GM21367 (cell line): ENCODE measurements around the gene FREM2.

ENCODE experiments used
- ATAC-seq: cut with Tn5 transposase; IDR thresholded peaks from one replicate; pipeline ENCODE4 v1.9.1; 2021; ENCODE audit not compliant: unreplicated experiment

FREM2 gene

DNA sequence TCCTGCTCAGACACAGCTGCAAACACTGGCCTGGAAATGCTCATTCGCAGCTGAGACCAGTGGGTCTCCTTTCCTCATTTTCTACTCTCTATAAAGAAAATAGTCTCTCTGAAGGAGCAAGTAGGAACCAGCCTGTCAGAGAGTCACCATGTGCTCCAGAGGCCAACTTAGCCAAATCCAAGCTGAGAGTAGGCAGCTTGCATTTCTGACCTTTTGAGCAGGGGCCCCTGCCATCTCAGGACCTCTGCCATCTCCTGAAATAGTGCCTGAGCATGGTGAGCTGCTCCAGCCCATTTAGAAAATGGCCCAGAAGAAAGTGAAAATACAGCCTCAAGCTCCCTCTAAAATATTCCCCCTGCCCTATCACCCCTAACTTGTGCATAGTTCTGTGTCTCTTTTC lies 208.2 kb downstream of the FREM2 start:
- no peak for ATAC-seq

DNA sequence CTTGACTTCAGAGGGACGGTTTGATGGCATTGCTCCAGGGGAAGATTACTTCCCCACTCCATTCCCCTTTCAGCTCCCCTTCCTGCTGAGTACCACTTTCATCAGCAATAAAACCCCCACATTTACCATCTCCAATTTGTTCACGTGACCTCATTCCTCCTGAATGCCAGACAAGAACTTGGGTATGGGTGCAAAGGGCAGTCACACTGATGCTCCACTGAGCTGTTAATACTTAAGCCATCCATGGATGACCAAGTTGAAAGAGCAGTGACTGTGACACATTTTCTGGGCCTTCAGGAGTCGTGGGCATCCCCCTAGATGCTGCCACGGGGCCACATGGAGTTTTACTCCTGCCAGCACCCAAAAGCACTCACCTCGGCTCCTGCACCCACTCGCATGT lies 210.6 kb downstream of the FREM2 start:
- no peak for ATAC-seq

DNA sequence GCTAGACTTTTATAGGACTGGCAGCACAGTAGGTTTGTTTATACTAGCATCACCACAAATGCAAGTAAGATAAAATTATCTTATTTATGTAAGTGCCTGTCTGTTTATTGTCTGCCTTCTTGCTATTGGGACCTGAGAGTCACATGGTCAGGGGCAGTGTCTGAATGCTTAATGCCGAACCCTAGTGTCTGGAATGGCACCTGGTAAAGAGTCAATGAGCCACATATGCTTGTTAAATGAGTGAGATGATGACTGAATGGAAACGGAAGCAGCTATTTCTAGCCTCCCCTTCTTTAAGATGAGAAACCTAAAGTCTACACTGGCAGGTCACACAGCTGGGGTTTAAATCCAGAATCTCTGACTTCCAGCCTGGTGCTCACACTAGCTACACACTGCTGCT lies 211.6 kb downstream of the FREM2 start:
- ATAC-seq: no peak

DNA sequence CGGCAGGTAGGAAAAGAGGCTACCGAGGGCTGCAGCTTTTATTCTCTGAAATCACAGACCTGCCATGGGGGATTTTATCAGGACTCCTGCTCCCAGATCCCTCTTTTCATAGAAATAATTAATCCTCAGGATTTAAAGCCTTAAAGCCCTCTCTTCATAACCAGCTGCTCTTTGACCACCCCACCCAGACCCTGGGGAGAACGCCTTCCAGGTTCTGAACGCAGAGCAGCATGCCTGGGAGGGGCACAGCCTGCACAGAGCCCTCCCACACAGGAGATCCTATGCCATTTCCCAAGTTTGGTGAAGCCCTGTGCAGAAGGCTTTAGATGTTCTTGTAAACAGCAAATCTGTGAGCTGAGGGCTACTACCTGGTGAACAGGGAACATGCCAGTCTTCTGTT lies 212.7 kb downstream of the FREM2 start:
- no peak for ATAC-seq

DNA sequence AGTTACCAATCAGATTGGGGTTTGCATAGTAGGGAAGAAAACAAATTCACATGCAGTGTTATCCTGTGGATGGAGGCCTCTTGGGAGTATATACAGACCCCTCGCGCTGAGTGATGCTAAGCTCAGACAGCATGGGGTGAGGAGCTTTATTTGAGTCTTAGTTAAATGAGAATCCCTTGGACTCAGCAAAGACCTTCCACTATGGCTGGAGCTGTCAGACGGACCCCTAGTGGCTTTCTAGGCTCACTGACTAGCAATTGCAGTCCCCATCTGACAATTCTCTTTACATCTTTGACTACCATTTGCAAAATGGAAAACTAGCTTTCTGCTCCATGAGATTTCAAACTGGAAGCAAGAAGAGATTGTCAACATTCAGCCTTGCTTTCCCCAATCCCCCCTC lies 213.3 kb downstream of the FREM2 start:
- no peak for ATAC-seq

DNA sequence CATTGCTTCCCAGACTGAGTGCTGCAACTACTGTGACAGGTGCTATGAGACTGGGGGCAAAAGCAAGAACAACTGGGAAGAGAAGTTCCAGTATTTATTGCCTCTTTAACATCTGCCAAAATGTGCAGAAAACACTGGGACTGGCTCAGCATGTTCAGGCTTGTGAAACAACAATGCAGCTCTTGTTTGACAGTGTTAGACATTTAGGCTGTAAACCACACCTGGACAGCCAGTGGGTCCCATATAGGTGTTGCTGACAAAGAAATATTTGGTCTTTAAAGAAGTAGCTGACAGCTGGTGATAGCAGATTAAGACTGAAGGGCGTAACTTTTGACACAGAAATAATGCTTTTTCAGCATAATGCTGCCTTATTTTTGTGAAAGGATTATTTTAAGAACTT lies 215.7 kb downstream of the FREM2 start:
- no peak for ATAC-seq

DNA sequence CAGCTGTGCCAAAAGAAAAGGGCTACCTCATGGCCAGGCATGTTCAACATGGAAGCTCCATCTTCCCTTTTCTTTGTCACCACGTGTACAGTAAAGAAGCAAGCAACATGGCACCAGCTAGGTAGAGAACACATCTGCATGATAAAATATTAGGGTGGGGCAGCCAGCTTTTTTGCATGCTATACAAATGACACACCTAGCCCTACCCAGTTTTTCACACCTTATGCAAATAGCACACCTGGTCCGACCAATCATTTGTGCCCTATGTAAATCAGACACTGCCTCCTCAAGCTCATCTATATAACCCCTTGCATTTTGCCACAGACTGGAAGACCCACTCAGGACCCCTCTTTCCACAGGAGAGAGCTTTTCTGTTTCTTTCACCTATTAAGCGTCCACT lies 218.2 kb downstream of the FREM2 start:
- ATAC-seq: no peak

DNA sequence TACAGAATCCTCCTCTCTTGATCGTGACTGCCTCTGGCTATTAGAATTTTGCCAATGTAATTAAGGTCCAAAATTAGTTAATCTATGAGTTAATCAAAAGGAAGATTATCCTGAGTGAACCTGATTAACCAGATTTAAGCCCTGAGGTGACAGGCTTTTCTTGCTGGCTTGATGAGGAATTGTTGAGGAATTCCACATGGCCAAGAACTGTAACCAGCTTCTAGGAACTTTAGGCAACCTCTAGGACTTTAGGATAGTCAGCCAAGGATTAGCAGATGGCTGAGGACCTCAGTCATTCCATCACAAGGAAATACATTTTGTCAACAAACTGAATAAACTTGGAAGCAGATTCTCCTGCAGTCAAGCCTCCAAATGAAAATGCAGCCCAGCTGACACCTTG lies 219.0 kb downstream of the FREM2 start:
- ATAC-seq: no peak

DNA sequence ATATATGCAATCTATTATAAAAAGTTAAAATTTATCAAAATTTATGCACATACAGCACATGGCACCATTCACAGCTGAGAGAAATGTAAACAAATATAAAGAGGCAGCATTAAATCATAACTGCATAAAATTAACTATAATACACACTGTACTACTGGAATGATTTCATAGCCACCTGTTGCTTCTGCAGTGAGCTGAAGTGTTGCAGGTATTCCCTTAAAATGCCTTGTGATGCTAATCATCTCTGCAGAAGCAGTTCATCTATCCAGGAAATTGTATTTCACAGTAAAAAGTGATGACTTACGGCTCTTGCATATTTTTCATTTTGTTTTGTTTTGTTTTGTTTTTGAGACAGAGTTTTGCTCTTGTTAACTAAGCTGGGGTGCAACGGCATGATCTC lies 221.7 kb downstream of the FREM2 start:
- ATAC-seq: no peak

DNA sequence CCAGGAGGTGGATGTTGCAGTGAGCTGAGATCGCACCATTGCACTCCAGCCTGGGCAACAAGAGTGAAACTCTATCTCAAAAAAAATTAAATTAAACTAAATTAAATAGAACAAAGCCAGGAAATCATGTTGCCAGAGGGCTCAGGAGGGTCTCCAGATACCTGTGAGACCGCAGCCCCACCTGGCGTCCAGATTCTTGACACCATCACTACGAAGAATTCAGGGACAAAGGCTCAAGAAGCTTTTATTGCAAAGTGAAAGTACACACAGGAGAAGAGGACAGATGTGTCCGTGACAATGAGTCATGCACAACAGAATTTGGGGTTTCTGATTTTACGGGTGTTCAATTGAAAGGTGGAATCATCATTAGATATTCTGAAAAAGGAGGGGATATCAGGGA lies 227.2 kb downstream of the FREM2 start:
- ATAC-seq: no peak

DNA sequence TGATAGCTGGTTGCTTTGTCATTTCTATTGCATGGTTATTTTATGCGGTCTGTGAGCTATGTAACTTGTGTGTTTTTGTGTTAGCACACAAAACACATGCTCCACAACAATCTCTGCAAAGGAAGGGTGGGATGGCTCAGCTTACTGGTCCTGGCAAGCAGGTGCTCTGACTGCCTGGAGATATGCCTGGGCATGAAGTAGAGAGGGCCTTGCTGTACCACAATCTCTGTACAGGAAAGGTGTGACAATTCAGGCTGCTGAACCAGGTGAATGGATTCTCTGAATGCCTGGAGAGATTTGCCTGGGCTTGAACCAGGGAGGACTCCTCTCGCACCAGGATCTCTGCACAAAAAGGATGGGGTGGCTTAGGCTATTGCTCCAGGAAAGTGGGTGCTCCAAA lies 234.2 kb downstream of the FREM2 start:
- ATAC-seq: no peak

DNA sequence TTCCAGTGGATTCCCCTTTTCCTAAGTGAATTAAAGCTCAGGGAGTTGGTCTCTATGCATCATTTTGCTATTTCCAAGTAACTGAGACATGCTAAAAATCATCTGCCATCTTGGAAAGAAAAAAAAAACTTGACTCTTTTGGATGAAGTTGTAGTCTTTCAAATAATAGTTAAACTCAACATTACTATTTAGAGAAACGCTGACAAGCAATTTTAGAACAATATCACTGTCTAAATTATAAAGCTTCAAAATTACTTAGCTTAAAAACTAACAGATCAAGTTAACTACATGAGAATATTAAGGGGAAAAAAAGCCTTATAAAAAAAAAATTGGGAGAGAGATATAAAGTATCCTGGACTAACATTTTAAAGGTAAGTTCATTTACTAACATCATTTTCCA lies 235.3 kb downstream of the FREM2 start:
- ATAC-seq: no peak

DNA sequence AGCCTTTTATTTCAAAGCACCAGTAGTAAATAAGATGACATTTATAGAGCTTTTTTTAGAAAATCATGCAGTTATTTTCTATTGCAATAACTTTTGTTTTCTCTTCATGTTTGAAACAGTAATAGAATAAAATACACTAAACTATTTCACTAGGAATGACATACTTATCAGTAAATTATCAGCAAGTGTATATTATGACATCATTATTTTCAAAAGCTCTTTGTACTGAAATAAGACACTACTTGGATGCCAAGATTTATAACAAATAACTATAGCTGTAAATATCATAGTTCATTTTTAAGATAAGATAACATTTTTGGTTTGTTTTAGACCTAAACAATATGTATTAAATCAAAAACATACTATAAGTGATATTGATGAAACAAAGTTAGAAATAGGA lies 246.9 kb downstream of the FREM2 start:
- ATAC-seq: no peak
